ENCODE results near the gene GLCCI1. TPM values are rescaled to one million over a fixed set of nuclear protein-coding genes. Genes with fewer than 3 reads are reported as not detected.
A peak's percentile ranks its signal among the peaks of the same experiment; 100 is the strongest.

GLCCI1 gene
- total and polyA plus RNA-seq, 10 of the 15 experiments (the other 5 are each of a cell fraction or from before 2014, with no cell fraction given), result 12.6 to 92.0 (median 27.6) TPM

DNA sequence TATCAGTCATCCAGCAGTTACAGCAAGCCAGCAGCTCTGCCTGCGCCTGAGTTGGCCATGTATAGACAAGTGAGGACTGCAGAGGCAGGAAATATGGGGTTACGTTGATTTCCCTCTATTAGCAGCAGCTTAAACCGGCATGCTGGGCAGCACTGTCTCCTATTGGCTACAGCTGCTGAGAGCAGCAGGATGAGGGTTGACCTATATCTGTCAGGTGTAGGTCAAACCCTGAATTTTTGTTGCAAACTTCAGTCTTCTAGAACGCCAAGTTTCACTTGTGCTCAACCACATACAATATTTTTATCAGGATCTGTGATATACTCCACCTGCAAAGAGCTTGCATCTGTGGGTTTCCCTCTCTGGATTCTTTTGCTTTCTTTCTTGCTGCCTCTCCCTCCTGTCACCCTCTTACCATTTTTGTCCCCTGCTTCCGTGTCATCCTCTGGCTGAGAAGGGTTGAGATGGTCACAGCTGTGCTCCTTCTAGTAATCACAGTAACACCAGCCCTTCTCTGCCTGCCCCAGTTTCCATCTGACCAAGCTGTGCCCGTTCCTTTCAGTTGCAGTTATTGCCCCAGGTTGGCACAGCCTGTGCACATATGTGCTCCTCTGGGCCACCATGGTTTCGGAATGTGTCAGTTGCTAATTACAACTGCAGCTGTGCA, 23.8 kb upstream of the GLCCI1 start (continued):
- TF ChIP-seq, protein P1, sequence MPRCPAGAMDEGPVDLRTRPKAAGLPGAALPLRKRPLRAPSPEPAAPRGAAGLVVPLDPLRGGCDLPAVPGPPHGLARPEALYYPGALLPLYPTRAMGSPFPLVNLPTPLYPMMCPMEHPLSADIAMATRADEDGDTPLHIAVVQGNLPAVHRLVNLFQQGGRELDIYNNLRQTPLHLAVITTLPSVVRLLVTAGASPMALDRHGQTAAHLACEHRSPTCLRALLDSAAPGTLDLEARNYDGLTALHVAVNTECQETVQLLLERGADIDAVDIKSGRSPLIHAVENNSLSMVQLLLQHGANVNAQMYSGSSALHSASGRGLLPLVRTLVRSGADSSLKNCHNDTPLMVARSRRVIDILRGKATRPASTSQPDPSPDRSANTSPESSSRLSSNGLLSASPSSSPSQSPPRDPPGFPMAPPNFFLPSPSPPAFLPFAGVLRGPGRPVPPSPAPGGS (IDR thresholded peaks at IDR 0.05; ENCODE audit: borderline replicate concordance, insufficient read depth, low read depth, low read length, poor library complexity, severe bottlenecking), result peak; percentile 98
- TF ChIP-seq, protein P2, sequence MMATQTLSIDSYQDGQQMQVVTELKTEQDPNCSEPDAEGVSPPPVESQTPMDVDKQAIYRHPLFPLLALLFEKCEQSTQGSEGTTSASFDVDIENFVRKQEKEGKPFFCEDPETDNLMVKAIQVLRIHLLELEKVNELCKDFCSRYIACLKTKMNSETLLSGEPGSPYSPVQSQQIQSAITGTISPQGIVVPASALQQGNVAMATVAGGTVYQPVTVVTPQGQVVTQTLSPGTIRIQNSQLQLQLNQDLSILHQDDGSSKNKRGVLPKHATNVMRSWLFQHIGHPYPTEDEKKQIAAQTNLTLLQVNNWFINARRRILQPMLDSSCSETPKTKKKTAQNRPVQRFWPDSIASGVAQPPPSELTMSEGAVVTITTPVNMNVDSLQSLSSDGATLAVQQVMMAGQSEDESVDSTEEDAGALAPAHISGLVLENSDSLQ (IDR thresholded peaks at IDR 0.05), result peak; percentile 57; the same call in 1 of the 2 replicates
- TF ChIP-seq NR2C2 (IDR thresholded peaks at IDR 0.05; ENCODE audit: borderline replicate concordance, control insufficient read depth, insufficient read length, low read depth) (no peak), BHLHE40 (IDR thresholded peaks at IDR 0.05; ENCODE audit: borderline replicate concordance in 1 of 2, low read depth in 2 of 2, low read length in 1 of 2) (peak; percentile 61 to 82; a peak in 3 of 4 replicates), POLR2AphosphoS2 (IDR thresholded peaks at IDR 0.05; ENCODE audit: low read depth, low read length) (no peak), ZBED1 (IDR thresholded peaks at IDR 0.05; ENCODE audit: borderline replicate concordance) (peak; percentile 99), SREBF1 (IDR thresholded peaks at IDR 0.05; ENCODE audit: low read length) (no peak), ASH2L (IDR thresholded peaks at IDR 0.05; ENCODE audit: borderline replicate concordance, low read depth) (no peak), IKZF1 (conservative IDR thresholded peaks at IDR 0.05) (peak; percentile 93)
- TF ChIP-seq, protein P3, sequence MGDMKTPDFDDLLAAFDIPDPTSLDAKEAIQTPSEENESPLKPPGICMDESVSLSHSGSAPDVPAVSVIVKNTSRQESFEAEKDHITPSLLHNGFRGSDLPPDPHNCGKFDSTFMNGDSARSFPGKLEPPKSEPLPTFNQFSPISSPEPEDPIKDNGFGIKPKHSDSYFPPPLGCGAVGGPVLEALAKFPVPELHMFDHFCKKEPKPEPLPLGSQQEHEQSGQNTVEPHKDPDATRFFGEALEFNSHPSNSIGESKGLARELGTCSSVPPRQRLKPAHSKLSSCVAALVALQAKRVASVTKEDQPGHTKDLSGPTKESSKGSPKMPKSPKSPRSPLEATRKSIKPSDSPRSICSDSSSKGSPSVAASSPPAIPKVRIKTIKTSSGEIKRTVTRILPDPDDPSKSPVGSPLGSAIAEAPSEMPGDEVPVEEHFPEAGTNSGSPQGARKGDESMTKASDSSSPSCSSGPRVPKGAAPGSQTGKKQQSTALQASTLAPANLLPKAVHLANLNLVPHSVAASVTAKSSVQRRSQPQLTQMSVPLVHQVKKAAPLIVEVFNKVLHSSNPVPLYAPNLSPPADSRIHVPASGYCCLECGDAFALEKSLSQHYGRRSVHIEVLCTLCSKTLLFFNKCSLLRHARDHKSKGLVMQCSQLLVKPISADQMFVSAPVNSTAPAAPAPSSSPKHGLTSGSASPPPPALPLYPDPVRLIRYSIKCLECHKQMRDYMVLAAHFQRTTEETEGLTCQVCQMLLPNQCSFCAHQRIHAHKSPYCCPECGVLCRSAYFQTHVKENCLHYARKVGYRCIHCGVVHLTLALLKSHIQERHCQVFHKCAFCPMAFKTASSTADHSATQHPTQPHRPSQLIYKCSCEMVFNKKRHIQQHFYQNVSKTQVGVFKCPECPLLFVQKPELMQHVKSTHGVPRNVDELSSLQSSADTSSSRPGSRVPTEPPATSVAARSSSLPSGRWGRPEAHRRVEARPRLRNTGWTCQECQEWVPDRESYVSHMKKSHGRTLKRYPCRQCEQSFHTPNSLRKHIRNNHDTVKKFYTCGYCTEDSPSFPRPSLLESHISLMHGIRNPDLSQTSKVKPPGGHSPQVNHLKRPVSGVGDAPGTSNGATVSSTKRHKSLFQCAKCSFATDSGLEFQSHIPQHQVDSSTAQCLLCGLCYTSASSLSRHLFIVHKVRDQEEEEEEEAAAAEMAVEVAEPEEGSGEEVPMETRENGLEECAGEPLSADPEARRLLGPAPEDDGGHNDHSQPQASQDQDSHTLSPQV (IDR thresholded peaks at IDR 0.05), result no peak
- TF ChIP-seq, protein P4, sequence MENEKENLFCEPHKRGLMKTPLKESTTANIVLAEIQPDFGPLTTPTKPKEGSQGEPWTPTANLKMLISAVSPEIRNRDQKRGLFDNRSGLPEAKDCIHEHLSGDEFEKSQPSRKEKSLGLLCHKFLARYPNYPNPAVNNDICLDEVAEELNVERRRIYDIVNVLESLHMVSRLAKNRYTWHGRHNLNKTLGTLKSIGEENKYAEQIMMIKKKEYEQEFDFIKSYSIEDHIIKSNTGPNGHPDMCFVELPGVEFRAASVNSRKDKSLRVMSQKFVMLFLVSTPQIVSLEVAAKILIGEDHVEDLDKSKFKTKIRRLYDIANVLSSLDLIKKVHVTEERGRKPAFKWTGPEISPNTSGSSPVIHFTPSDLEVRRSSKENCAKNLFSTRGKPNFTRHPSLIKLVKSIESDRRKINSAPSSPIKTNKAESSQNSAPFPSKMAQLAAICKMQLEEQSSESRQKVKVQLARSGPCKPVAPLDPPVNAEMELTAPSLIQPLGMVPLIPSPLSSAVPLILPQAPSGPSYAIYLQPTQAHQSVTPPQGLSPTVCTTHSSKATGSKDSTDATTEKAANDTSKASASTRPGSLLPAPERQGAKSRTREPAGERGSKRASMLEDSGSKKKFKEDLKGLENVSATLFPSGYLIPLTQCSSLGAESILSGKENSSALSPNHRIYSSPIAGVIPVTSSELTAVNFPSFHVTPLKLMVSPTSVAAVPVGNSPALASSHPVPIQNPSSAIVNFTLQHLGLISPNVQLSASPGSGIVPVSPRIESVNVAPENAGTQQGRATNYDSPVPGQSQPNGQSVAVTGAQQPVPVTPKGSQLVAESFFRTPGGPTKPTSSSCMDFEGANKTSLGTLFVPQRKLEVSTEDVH (IDR thresholded peaks at IDR 0.05; ENCODE audit: low read depth, partially characterized antibody), result no peak
- TF ChIP-seq, protein P5, sequence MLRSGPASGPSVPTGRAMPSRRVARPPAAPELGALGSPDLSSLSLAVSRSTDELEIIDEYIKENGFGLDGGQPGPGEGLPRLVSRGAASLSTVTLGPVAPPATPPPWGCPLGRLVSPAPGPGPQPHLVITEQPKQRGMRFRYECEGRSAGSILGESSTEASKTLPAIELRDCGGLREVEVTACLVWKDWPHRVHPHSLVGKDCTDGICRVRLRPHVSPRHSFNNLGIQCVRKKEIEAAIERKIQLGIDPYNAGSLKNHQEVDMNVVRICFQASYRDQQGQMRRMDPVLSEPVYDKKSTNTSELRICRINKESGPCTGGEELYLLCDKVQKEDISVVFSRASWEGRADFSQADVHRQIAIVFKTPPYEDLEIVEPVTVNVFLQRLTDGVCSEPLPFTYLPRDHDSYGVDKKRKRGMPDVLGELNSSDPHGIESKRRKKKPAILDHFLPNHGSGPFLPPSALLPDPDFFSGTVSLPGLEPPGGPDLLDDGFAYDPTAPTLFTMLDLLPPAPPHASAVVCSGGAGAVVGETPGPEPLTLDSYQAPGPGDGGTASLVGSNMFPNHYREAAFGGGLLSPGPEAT (IDR thresholded peaks at IDR 0.05; ENCODE audit: low read depth), result peak; percentile 84
- TF ChIP-seq, protein P6, sequence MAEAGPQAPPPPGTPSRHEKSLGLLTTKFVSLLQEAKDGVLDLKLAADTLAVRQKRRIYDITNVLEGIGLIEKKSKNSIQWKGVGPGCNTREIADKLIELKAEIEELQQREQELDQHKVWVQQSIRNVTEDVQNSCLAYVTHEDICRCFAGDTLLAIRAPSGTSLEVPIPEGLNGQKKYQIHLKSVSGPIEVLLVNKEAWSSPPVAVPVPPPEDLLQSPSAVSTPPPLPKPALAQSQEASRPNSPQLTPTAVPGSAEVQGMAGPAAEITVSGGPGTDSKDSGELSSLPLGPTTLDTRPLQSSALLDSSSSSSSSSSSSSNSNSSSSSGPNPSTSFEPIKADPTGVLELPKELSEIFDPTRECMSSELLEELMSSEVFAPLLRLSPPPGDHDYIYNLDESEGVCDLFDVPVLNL (IDR thresholded peaks at IDR 0.05; ENCODE audit: low read depth, low read length), result no peak
- TF ChIP-seq, protein P7, sequence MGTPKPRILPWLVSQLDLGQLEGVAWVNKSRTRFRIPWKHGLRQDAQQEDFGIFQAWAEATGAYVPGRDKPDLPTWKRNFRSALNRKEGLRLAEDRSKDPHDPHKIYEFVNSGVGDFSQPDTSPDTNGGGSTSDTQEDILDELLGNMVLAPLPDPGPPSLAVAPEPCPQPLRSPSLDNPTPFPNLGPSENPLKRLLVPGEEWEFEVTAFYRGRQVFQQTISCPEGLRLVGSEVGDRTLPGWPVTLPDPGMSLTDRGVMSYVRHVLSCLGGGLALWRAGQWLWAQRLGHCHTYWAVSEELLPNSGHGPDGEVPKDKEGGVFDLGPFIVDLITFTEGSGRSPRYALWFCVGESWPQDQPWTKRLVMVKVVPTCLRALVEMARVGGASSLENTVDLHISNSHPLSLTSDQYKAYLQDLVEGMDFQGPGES (IDR thresholded peaks at IDR 0.05), result no peak
